Stomach (tissue), 9 donors: ENCODE results near the gene CST4. TPM values are rescaled to one million over a fixed set of nuclear protein-coding genes. Genes with fewer than 3 reads are reported as not detected.

Source experiments
- DNase-seq, 2 donors: peaks; one replicate each; pipeline versions ENCODE4 v3.0.0 to v3.0.0-alpha.2; 2013 to 2019
- H3K27ac ChIP-seq, 5 donors: fragments of 200-600 bp in 4 of 5; sonication (generic) in 4 of 5; one replicate each; pipeline ENCODE4 v1.5.1; 2013 to 2019; ENCODE audit warnings: mild to moderate bottlenecking in 1 of 5, moderate library complexity in 1 of 5
- H3K27me3 ChIP-seq, 3 donors: fragments of 200-600 bp; sonication (generic); one replicate each; pipeline ENCODE4 v1.5.1; 2017 to 2019; ENCODE audit warnings: mixed run types in 1 of 3
- H3K36me3 ChIP-seq, 4 donors: fragments of 200-600 bp; sonication (generic); 1 replicate in 3 of 4; 2 replicates in 1 of 4; pipeline ENCODE4 v1.5.1; 2016 to 2019
- H3K4me1 ChIP-seq, 4 donors: fragments of 200-600 bp; sonication (generic); one replicate each; pipeline ENCODE4 v1.5.1; 2016 to 2019
- H3K4me3 ChIP-seq, 4 donors: fragments of 200-600 bp; sonication (generic) in 3 of 4; one replicate each; pipeline ENCODE4 v1.5.1; 2016 to 2019; ENCODE audit warnings: mild to moderate bottlenecking in 1 of 4
- H3K9me3 ChIP-seq, 4 donors: fragments of 200-600 bp; sonication (generic); one replicate each; pipeline ENCODE4 v1.5.1; 2016 to 2019
- CTCF ChIP-seq, 7 experiments: fragments of 450-650 bp in 4 of 7; fragments of 200-600 bp in 3 of 7; sonication (generic) in 3 of 7; IDR thresholded peaks; one replicate each; pipeline ENCODE4 v1.5.1; 2016 to 2019; ENCODE audit warnings: antibody characterized with exemption in 7 of 7, control low read depth in 2 of 7, mild to moderate bottlenecking in 1 of 7
- EP300 ChIP-seq: sonication (generic); formaldehyde crosslinking; IDR thresholded peaks from one replicate; pipeline ENCODE4 v1.6.1; 2017; ENCODE audit warnings: antibody characterized with exemption
- POLR2A ChIP-seq, 4 donors: fragments of 450-650 bp; IDR thresholded peaks; one replicate each; pipeline ENCODE4 v1.6.1; 2016; ENCODE audit warnings: antibody characterized with exemption in 4 of 4, control low read depth in 2 of 4, mild to moderate bottlenecking in 1 of 4, moderate library complexity in 1 of 4
- POLR2AphosphoS5 ChIP-seq, 3 donors: sonication (generic); formaldehyde crosslinking; IDR thresholded peaks; one replicate each; pipeline ENCODE4 v1.6.1; 2016; ENCODE audit warnings: antibody characterized with exemption in 3 of 3
- WGBS, 5 donors: extraction: QIAGEN DNeasy Blood & Tissue Kit in 3 of 5; methylation state at CpG; one replicate each; pipeline versions ENCODE4 v1.1.5 to v1.1.7; 2013 to 2018; 5-methylcytosine and 5-hydroxymethylcytosine counted together
- intact Hi-C: fragments of 100-400 bp; cut with DNase I; formaldehyde crosslinking; loops from one replicate; pipeline ENCODE4 v1.15.1; 2023; ENCODE audit warnings: low total_unique reads
- polyA plus RNA-seq, 3 donors: library from polyadenylated mRNA; stranded (reverse); fragments of 200-250 nt; gene quantifications; one replicate each; pipeline ENCODE4 v1.2.3, GENCODE V29; 2013
- total RNA-seq, 5 donors: library from RNA; depleted of rRNA; stranded (reverse); fragments of >200 nt; gene quantifications; one replicate each; pipeline versions ENCODE4 v1.1.0 to v1.2.3, GENCODE V29; 2014 to 2016
- donor health status: healthy with polysubstance abuse.
- donor health status: Bipolar disorder and iron deficiency.
- donor health status: healthy.

The CST4 gene
- total and polyA plus RNA-seq, 8 donors, result not detected

DNA sequence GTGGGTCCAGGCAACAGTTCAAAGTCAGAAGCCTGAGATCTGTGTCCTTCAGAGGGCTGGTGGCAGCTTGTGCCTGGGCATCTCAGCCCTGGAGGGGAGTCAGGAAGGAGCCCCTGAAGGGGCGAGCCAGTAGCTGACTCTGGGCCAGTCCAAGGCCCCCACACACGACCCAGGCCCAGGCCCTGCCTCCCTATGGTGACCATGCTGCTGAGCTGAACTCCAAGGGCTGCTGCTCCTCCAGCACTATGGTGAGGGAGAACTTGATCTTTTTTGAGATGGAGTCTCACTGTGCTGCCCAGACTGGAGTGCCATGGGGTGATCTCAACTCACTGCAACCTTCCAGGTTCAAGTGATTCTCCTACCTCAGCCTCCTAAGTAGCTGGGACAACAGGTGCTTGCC, 35.9 kb downstream of the CST4 start:
- no peaks in the 10 kb centered on the region for H3K9me3 ChIP-seq
- H3K4me1 ChIP-seq, result peaks cover 0 to 35% (median 17%) of the 10 kb centered on the region in 4 donors
- H3K27ac ChIP-seq, result no peak overlapping the region
- no peaks in the 10 kb centered on the region for H3K27me3 ChIP-seq
- WGBS, 5 donors, result 47 to 82% (median 76%) methylated on average over 2 of the region's 2 CpGs
- no peak overlapping the region for H3K4me3 ChIP-seq
- H3K36me3 ChIP-seq, result no peaks in the 10 kb centered on the region
- DNase-seq, result no peak
- intact Hi-C loops, result no loop called here
- TF ChIP-seq POLR2AphosphoS5 (IDR thresholded peaks at IDR 0.05) (no peak), EP300 (no peak), POLR2A (IDR thresholded peaks at IDR 0.05) (no peak), CTCF (IDR thresholded peaks at IDR 0.05) (no peak)

DNA sequence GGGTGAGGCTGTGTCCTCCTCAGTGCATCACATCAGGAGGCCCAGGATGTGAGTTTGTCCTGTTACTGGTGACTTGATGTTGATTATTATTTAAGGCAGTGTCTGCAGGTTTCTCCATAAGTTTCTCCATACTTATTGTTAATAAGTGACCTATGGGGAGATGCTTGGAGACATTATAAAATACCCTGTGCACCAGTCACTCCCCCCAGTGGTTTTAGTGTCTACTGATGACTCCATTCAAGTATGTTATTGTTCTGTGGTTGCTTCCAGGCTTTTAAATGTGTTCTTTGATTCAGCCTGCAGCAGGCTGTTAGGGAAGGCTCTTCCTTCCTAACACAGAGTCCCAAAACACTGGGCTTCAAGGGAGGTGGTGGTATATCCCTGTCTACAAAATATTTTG, 36.5 kb downstream of the CST4 start:
- no peak overlapping the region for H3K27ac ChIP-seq
- peaks cover 0 to 35% (median 17%) of the 10 kb centered on the region in 4 donors for H3K4me1 ChIP-seq
- no peak for DNase-seq
- intact Hi-C loops, result no loop called here
- no peak for TF ChIP-seq POLR2A (IDR thresholded peaks at IDR 0.05)
- no peak for TF ChIP-seq EP300
- no peak for TF ChIP-seq CTCF (IDR thresholded peaks at IDR 0.05)
- no peak for TF ChIP-seq POLR2AphosphoS5 (IDR thresholded peaks at IDR 0.05)
- no peaks in the 10 kb centered on the region for H3K36me3 ChIP-seq
- no peaks in the 10 kb centered on the region for H3K9me3 ChIP-seq
- no peaks in the 10 kb centered on the region for H3K27me3 ChIP-seq
- H3K4me3 ChIP-seq, result no peak overlapping the region

- 79 to 92% (median 88%) methylated on average over 2 of the region's 2 CpGs for WGBS, 5 donors
- no peaks in the 10 kb centered on the region for H3K27me3 ChIP-seq
- DNase-seq, result no peak
- no peak overlapping the region for H3K4me3 ChIP-seq
- peaks cover 0 to 30% (median 16%) of the 10 kb centered on the region in 4 donors for H3K4me1 ChIP-seq
- no peak for TF ChIP-seq EP300
- TF ChIP-seq POLR2A (IDR thresholded peaks at IDR 0.05), result no peak
- TF ChIP-seq POLR2AphosphoS5 (IDR thresholded peaks at IDR 0.05), result no peak
- no peak for TF ChIP-seq CTCF (IDR thresholded peaks at IDR 0.05)
- H3K27ac ChIP-seq, result no peak overlapping the region
- intact Hi-C loops, result no loop called here
- no peaks in the 10 kb centered on the region for H3K36me3 ChIP-seq
- H3K9me3 ChIP-seq, result no peaks in the 10 kb centered on the region
Observed at GRCh38 chr20:23651117-23651516, 37.7 kb downstream of the CST4 start.

- H3K27me3 ChIP-seq, result no peaks in the 10 kb centered on the region
- H3K4me1 ChIP-seq, result peaks cover 0 to 18% (median 11%) of the 10 kb centered on the region in 4 donors
- no peaks in the 10 kb centered on the region for H3K9me3 ChIP-seq
- TF ChIP-seq EP300 (no peak), POLR2AphosphoS5 (IDR thresholded peaks at IDR 0.05) (no peak), CTCF (IDR thresholded peaks at IDR 0.05) (no peak), POLR2A (IDR thresholded peaks at IDR 0.05) (no peak)
- no peak overlapping the region for H3K27ac ChIP-seq
- H3K36me3 ChIP-seq, result no peaks in the 10 kb centered on the region
- no peak overlapping the region for H3K4me3 ChIP-seq
- 70 to 92% (median 84%) methylated on average over 1 of the region's 1 CpG for WGBS, 5 donors
- intact Hi-C loops, result no loop called here
- DNase-seq, result no peak
Observed at GRCh38 chr20:23649830-23650417, 38.9 kb downstream of the CST4 start.
